DMS53 (cell line): ENCODE results near the gene HAPLN2.

Source experiments
- DNase-seq: peaks from one replicate; lab custom pipeline; 2025; lab: John Stamatoyannopoulos, UW

The HAPLN2 gene

GRCh38 chr1:156663178-156663577 lies 44.0 kb downstream of the HAPLN2 start:
- DNase-seq: peak; percentile 85

- peak; percentile 86 for DNase-seq
Observed at GRCh38 chr1:156664046-156664766, 45.0 kb downstream of the HAPLN2 start.

- DNase-seq: peak; percentile 84
Observed at GRCh38 chr1:156664767-156665411, 45.7 kb downstream of the HAPLN2 start.

- DNase-seq: no peak
Observed at GRCh38 chr1:156665539-156665938, 46.3 kb downstream of the HAPLN2 start.

GRCh38 chr1:156666862-156667609 lies 47.8 kb downstream of the HAPLN2 start:
- no peak for DNase-seq

GRCh38 chr1:156667610-156667967 lies 48.4 kb downstream of the HAPLN2 start:
- DNase-seq: no peak

- peak; percentile 43 for DNase-seq
Observed at GRCh38 chr1:156667968-156668709, 48.9 kb downstream of the HAPLN2 start.

GRCh38 chr1:156668801-156669637 lies 49.8 kb downstream of the HAPLN2 start:
- no peak for DNase-seq

GRCh38 chr1:156669794-156670193 lies 50.6 kb downstream of the HAPLN2 start:
- no peak for DNase-seq

GRCh38 chr1:156670359-156670758 lies 51.1 kb downstream of the HAPLN2 start:
- no peak for DNase-seq

GRCh38 chr1:156670791-156671190 lies 51.6 kb downstream of the HAPLN2 start:
- DNase-seq: no peak

- DNase-seq: no peak
Observed at GRCh38 chr1:156671804-156672203, 52.6 kb downstream of the HAPLN2 start.

GRCh38 chr1:156673387-156674121 lies 54.3 kb downstream of the HAPLN2 start:
- no peak for DNase-seq
